GM23338 (cell line): ENCODE data around the gene PRKAG1. TPM values are rescaled to one million over a fixed set of nuclear protein-coding genes. Genes with fewer than 3 reads are reported as not detected.

ENCODE experiments used
- ATAC-seq: fragments of 200-7000 bp; cut with Tn5 transposase; 3 replicates; pipeline ENCODE4 v1.9.1; 2020
- DNase-seq: peaks from one replicate; pipeline ENCODE4 v3.0.0-alpha.2; 2015; ENCODE audit warnings: low spot score
- H2AFZ ChIP-seq: fragments of 200-600 bp; sonication (generic); 2 replicates; pipeline ENCODE4 v1.8.0; 2016; ENCODE audit warnings: antibody characterized with exemption, mild to moderate bottlenecking, moderate library complexity
- H3F3A ChIP-seq: fragments of 200-600 bp; sonication (generic); replicated peaks from 2 replicates; pipeline ENCODE4 v1.8.0; 2017; ENCODE audit warnings: antibody characterized with exemption, mixed run types, low read depth
- H3K27ac ChIP-seq: fragments of 200-600 bp; sonication (generic); 2 replicates; pipeline ENCODE4 v1.6.1; 2016; ENCODE audit warnings: low read depth
- H3K27me3 ChIP-seq: fragments of 200-600 bp; sonication (generic); 2 replicates; pipeline ENCODE4 v1.8.0; 2016; ENCODE audit warnings: mild to moderate bottlenecking, mixed run types, moderate library complexity; ENCODE audit not compliant: insufficient read depth
- H3K36me3 ChIP-seq: fragments of 200-600 bp; sonication (generic); 2 replicates; pipeline ENCODE4 v1.8.0; 2016; ENCODE audit warnings: mild to moderate bottlenecking; ENCODE audit not compliant: insufficient read depth
- H3K4me1 ChIP-seq: fragments of 200-600 bp; sonication (generic); 2 replicates; pipeline ENCODE4 v1.8.0; 2016; ENCODE audit warnings: mild to moderate bottlenecking, moderate library complexity; ENCODE audit not compliant: insufficient read depth
- H3K4me2 ChIP-seq: fragments of 200-600 bp; sonication (generic); 2 replicates; pipeline ENCODE4 v1.7.1; 2017; ENCODE audit warnings: mixed run types
- H3K4me3 ChIP-seq: fragments of 200-600 bp; sonication (generic); 2 replicates; pipeline ENCODE4 v1.6.1; 2016; ENCODE audit warnings: mixed run types
- H3K79me2 ChIP-seq: fragments of 200-600 bp; sonication (generic); replicated peaks from 2 replicates; pipeline ENCODE4 v1.8.0; 2017; ENCODE audit warnings: mild to moderate bottlenecking; ENCODE audit not compliant: insufficient read depth
- H3K9me2 ChIP-seq: fragments of 200-600 bp; sonication (generic); 2 replicates; pipeline ENCODE4 v1.8.0; 2017; ENCODE audit not compliant: insufficient read depth
- H4K20me1 ChIP-seq: fragments of 200-600 bp; sonication (generic); replicated peaks from 2 replicates; pipeline ENCODE4 v1.8.0; 2017; ENCODE audit warnings: mild to moderate bottlenecking; ENCODE audit not compliant: insufficient read depth
- H3K27ac Mint-ChIP-seq: 2 replicates; pipeline ENCODE4 v1.8.0; 2020; ENCODE audit warnings: inconsistent platforms, mild to moderate bottlenecking, moderate library complexity, mixed read lengths
- H3K27me3 Mint-ChIP-seq: 3 replicates; pipeline ENCODE4 v1.8.0; 2022; ENCODE audit warnings: low read depth, mild to moderate bottlenecking, moderate library complexity, mixed read lengths, inconsistent platforms; ENCODE audit not compliant: insufficient read depth, poor library complexity
- H3K36me3 Mint-ChIP-seq: 3 replicates; pipeline ENCODE4 v1.8.0; 2021; ENCODE audit warnings: low read depth, mild to moderate bottlenecking, inconsistent platforms, moderate library complexity, mixed read lengths
- H3K4me1 Mint-ChIP-seq: 3 replicates; pipeline ENCODE4 v1.8.0; 2020; ENCODE audit warnings: mild to moderate bottlenecking, inconsistent platforms, mixed read lengths
- H3K4me3 Mint-ChIP-seq: 3 replicates; pipeline ENCODE4 v1.8.0; 2021; ENCODE audit warnings: moderate library complexity, mild to moderate bottlenecking, inconsistent platforms, mixed read lengths
- H3K9me3 Mint-ChIP-seq: 3 replicates; pipeline ENCODE4 v1.8.0; 2020; ENCODE audit warnings: moderate library complexity, mild to moderate bottlenecking, inconsistent platforms, mixed read lengths
- CREB1 ChIP-seq: fragments of 250-450 bp; sonication (Bioruptor Pico); IDR thresholded peaks from 2 replicates; pipeline ENCODE4 v1.5.0; 2020; ENCODE audit warnings: low read depth, mild to moderate bottlenecking, moderate library complexity
- ETS1 ChIP-seq: IDR thresholded peaks from 2 replicates; pipeline ENCODE4 v1.6.1; 2016; ENCODE audit warnings: antibody characterized with exemption
- EZH2 ChIP-seq: fragments of 200-600 bp; sonication (generic); IDR thresholded peaks from one replicate; pipeline ENCODE4 v1.8.0; 2017; ENCODE audit warnings: antibody characterized with exemption, mild to moderate bottlenecking, low read depth; ENCODE audit not compliant: unreplicated experiment
- EZH2phosphoT487 ChIP-seq: fragments of 200-600 bp; sonication (generic); IDR thresholded peaks from one replicate; pipeline ENCODE4 v1.8.1; 2018; ENCODE audit warnings: antibody characterized with exemption; ENCODE audit not compliant: unreplicated experiment
- JUNB ChIP-seq: IDR thresholded peaks from one replicate; pipeline ENCODE4 v1.6.1; 2016; ENCODE audit warnings: antibody characterized with exemption; ENCODE audit not compliant: unreplicated experiment
- NANOG ChIP-seq: IDR thresholded peaks from 2 replicates; pipeline ENCODE4 v1.6.1; 2016; ENCODE audit warnings: antibody characterized with exemption, borderline replicate concordance
- POLR2AphosphoS5 ChIP-seq: IDR thresholded peaks from 2 replicates; pipeline ENCODE4 v1.6.1; 2016; ENCODE audit warnings: antibody characterized with exemption, low read depth
- REST ChIP-seq: IDR thresholded peaks from one replicate; pipeline ENCODE4 v1.6.1; 2018; ENCODE audit warnings: antibody characterized with exemption; ENCODE audit not compliant: unreplicated experiment
- STAT1 ChIP-seq: IDR thresholded peaks from one replicate; pipeline ENCODE4 v1.6.1; 2016; ENCODE audit warnings: antibody characterized with exemption; ENCODE audit not compliant: unreplicated experiment
- ZNF114 ChIP-seq: fragments of 250-450 bp; sonication (Bioruptor Pico); IDR thresholded peaks from 2 replicates; pipeline ENCODE4 v1.5.0; 2020; ENCODE audit warnings: mild to moderate bottlenecking, moderate library complexity
- ZNF331 ChIP-seq: fragments of 250-450 bp; sonication (Bioruptor Pico); IDR thresholded peaks from 2 replicates; pipeline ENCODE4 v1.5.0; 2020; ENCODE audit warnings: low read depth, mild to moderate bottlenecking, moderate library complexity
- ZNF462 ChIP-seq: fragments of 250-450 bp; sonication (Bioruptor Pico); IDR thresholded peaks from 2 replicates; pipeline ENCODE4 v1.5.0; 2020; ENCODE audit warnings: mild to moderate bottlenecking, moderate library complexity
- polyA plus RNA-seq: library from polyadenylated mRNA; unstranded; fragments of >200 nt; fragmentation: Nextera tagmentation; extraction: Ambion mirVana; gene quantifications from 2 replicates; pipeline ENCODE4 v1.2.1, GENCODE V29; 2016
- total RNA-seq: library from RNA; depleted of rRNA; stranded (reverse); fragments of >200 nt; shearing (Covaris generic); gene quantifications from 2 replicates; pipeline ENCODE4 v1.2.3, GENCODE V29; 2014

The PRKAG1 gene
- total and polyA plus RNA-seq, 2 experiments from 2014 or later, result 19.9 to 35.4 TPM

GRCh38 chr12:49034286-49034622, 15.7 kb upstream of the PRKAG1 start (continued):
- TF ChIP-seq ETS1, result no peak
- TF ChIP-seq ZNF462 (CRISPR knock-in tag), result no peak
- no peak for TF ChIP-seq NANOG
- TF ChIP-seq ZNF331, result no peak
- no peak for TF ChIP-seq ZNF114 (CRISPR knock-in tag)
- TF ChIP-seq JUNB, result no peak

- DNase-seq, result no peak
- no peaks in the 10 kb centered on the region for H3K9me3 Mint-ChIP-seq
- ATAC-seq, result no peak
- Histone ChIP-seq H3K9me2 (no peaks in the 10 kb centered on the region), H3K27me3 (no peaks in the 10 kb centered on the region), H3K4me2 (no peak overlapping the region), H2AFZ (no peak overlapping the region), H3K27ac (no peak overlapping the region), H3K36me3 (peaks cover 17% of the 10 kb centered on the region), H3K4me1 (no peaks in the 10 kb centered on the region), H3K79me2 (no peaks in the 10 kb centered on the region), H4K20me1 (peaks cover 8% of the 10 kb centered on the region; the same call in 1 of the 2 replicates), H3K4me3 (no peak overlapping the region), H3F3A (no peaks in the 10 kb centered on the region)
- H3K27me3 Mint-ChIP-seq, result peaks cover 9% of the 10 kb centered on the region
- H3K4me3 Mint-ChIP-seq, result no peak overlapping the region; the same call in 2 of the 3 replicates
- H3K27ac Mint-ChIP-seq, result no peak overlapping the region
- peaks cover 74% of the 10 kb centered on the region for H3K36me3 Mint-ChIP-seq
- H3K4me1 Mint-ChIP-seq, result no peaks in the 10 kb centered on the region
- no peak for TF ChIP-seq ZNF331
- TF ChIP-seq STAT1, result no peak
- no peak for TF ChIP-seq ZNF114 (CRISPR knock-in tag)
- TF ChIP-seq REST, result no peak
- TF ChIP-seq EZH2phosphoT487, result no peak
- TF ChIP-seq NANOG, result no peak
- TF ChIP-seq EZH2, result no peak
- TF ChIP-seq CREB1 (CRISPR knock-in tag), result no peak
- TF ChIP-seq POLR2AphosphoS5, result no peak
- TF ChIP-seq ETS1, result no peak
Observed at GRCh38 chr12:49033611-49034285, 15.2 kb upstream of the PRKAG1 start.
